Measurements from ENCODE around the gene CDH4.

The CDH4 gene

GRCh38 chr20:61837200-61837599 lies 585.1 kb downstream of the CDH4 start:
- Histone ChIP-seq H3K4me3 (ENCODE audit: low read depth, low read length) (no peak overlapping the region), H3K4me1 (ENCODE audit: control insufficient read depth, insufficient read depth, low read length) (no peaks in the 10 kb centered on the region), H3K9ac (ENCODE audit: low read depth, low read length) (no peak overlapping the region), H3K36me3 (ENCODE audit: control insufficient read depth, insufficient read depth, low read length) (no peaks in the 10 kb centered on the region), H3K9me3 (ENCODE audit: control insufficient read depth, insufficient read depth, low read length) (no peaks in the 10 kb centered on the region), H3K27me3 (ENCODE audit: control insufficient read depth, insufficient read depth, low read length) (no peaks in the 10 kb centered on the region), H3K27ac (ENCODE audit: low read depth, low read length) (no peak overlapping the region)

GRCh38 chr20:61839223-61839911 lies 587.3 kb downstream of the CDH4 start:
- no peaks in the 10 kb centered on the region for H3K36me3 ChIP-seq (ENCODE audit: control insufficient read depth, insufficient read depth, low read length)
- H3K9ac ChIP-seq (ENCODE audit: low read depth, low read length): no peak overlapping the region
- no peak overlapping the region for H3K27ac ChIP-seq (ENCODE audit: low read depth, low read length)
- no peaks in the 10 kb centered on the region for H3K4me1 ChIP-seq (ENCODE audit: control insufficient read depth, insufficient read depth, low read length)
- H3K9me3 ChIP-seq (ENCODE audit: control insufficient read depth, insufficient read depth, low read length): no peaks in the 10 kb centered on the region
- H3K4me3 ChIP-seq (ENCODE audit: low read depth, low read length): no peak overlapping the region
- no peaks in the 10 kb centered on the region for H3K27me3 ChIP-seq (ENCODE audit: control insufficient read depth, insufficient read depth, low read length)

GRCh38 chr20:61839912-61840778 lies 588.1 kb downstream of the CDH4 start:
- Histone ChIP-seq H3K36me3 (ENCODE audit: control insufficient read depth, insufficient read depth, low read length) (no peaks in the 10 kb centered on the region), H3K27ac (ENCODE audit: low read depth, low read length) (no peak overlapping the region), H3K4me3 (ENCODE audit: low read depth, low read length) (no peak overlapping the region), H3K4me1 (ENCODE audit: control insufficient read depth, insufficient read depth, low read length) (no peaks in the 10 kb centered on the region), H3K9me3 (ENCODE audit: control insufficient read depth, insufficient read depth, low read length) (no peaks in the 10 kb centered on the region), H3K27me3 (ENCODE audit: control insufficient read depth, insufficient read depth, low read length) (no peaks in the 10 kb centered on the region), H3K9ac (ENCODE audit: low read depth, low read length) (no peak overlapping the region)

GRCh38 chr20:61840779-61841455 lies 588.9 kb downstream of the CDH4 start:
- Histone ChIP-seq H3K36me3 (ENCODE audit: control insufficient read depth, insufficient read depth, low read length) (no peaks in the 10 kb centered on the region), H3K27ac (ENCODE audit: low read depth, low read length) (no peak overlapping the region), H3K4me1 (ENCODE audit: control insufficient read depth, insufficient read depth, low read length) (no peaks in the 10 kb centered on the region), H3K27me3 (ENCODE audit: control insufficient read depth, insufficient read depth, low read length) (no peaks in the 10 kb centered on the region), H3K4me3 (ENCODE audit: low read depth, low read length) (no peak overlapping the region), H3K9ac (ENCODE audit: low read depth, low read length) (no peak overlapping the region), H3K9me3 (ENCODE audit: control insufficient read depth, insufficient read depth, low read length) (no peaks in the 10 kb centered on the region)

- Histone ChIP-seq H3K4me1 (ENCODE audit: control insufficient read depth, insufficient read depth, low read length) (no peaks in the 10 kb centered on the region), H3K27me3 (ENCODE audit: control insufficient read depth, insufficient read depth, low read length) (no peaks in the 10 kb centered on the region), H3K27ac (ENCODE audit: low read depth, low read length) (no peak overlapping the region), H3K9ac (ENCODE audit: low read depth, low read length) (no peak overlapping the region), H3K36me3 (ENCODE audit: control insufficient read depth, insufficient read depth, low read length) (no peaks in the 10 kb centered on the region), H3K4me3 (ENCODE audit: low read depth, low read length) (no peak overlapping the region), H3K9me3 (ENCODE audit: control insufficient read depth, insufficient read depth, low read length) (no peaks in the 10 kb centered on the region)
Observed at GRCh38 chr20:61841551-61841950, 589.5 kb downstream of the CDH4 start.

GRCh38 chr20:61841966-61842365 lies 589.9 kb downstream of the CDH4 start:
- H3K9me3 ChIP-seq (ENCODE audit: control insufficient read depth, insufficient read depth, low read length): no peaks in the 10 kb centered on the region
- no peak overlapping the region for H3K9ac ChIP-seq (ENCODE audit: low read depth, low read length)
- no peaks in the 10 kb centered on the region for H3K36me3 ChIP-seq (ENCODE audit: control insufficient read depth, insufficient read depth, low read length)
- H3K27me3 ChIP-seq (ENCODE audit: control insufficient read depth, insufficient read depth, low read length): no peaks in the 10 kb centered on the region
- H3K4me1 ChIP-seq (ENCODE audit: control insufficient read depth, insufficient read depth, low read length): no peaks in the 10 kb centered on the region
- no peak overlapping the region for H3K4me3 ChIP-seq (ENCODE audit: low read depth, low read length)
- no peak overlapping the region for H3K27ac ChIP-seq (ENCODE audit: low read depth, low read length)

GRCh38 chr20:61844621-61845020 lies 592.6 kb downstream of the CDH4 start:
- no peaks in the 10 kb centered on the region for H3K9me3 ChIP-seq (ENCODE audit: control insufficient read depth, insufficient read depth, low read length)
- no peaks in the 10 kb centered on the region for H3K4me1 ChIP-seq (ENCODE audit: control insufficient read depth, insufficient read depth, low read length)
- no peak overlapping the region for H3K4me3 ChIP-seq (ENCODE audit: low read depth, low read length)
- H3K9ac ChIP-seq (ENCODE audit: low read depth, low read length): no peak overlapping the region
- no peaks in the 10 kb centered on the region for H3K27me3 ChIP-seq (ENCODE audit: control insufficient read depth, insufficient read depth, low read length)
- H3K27ac ChIP-seq (ENCODE audit: low read depth, low read length): no peak overlapping the region
- H3K36me3 ChIP-seq (ENCODE audit: control insufficient read depth, insufficient read depth, low read length): no peaks in the 10 kb centered on the region

- H3K27ac ChIP-seq (ENCODE audit: low read depth, low read length): no peak overlapping the region
- no peaks in the 10 kb centered on the region for H3K9me3 ChIP-seq (ENCODE audit: control insufficient read depth, insufficient read depth, low read length)
- H3K27me3 ChIP-seq (ENCODE audit: control insufficient read depth, insufficient read depth, low read length): no peaks in the 10 kb centered on the region
- H3K4me1 ChIP-seq (ENCODE audit: control insufficient read depth, insufficient read depth, low read length): no peaks in the 10 kb centered on the region
- H3K9ac ChIP-seq (ENCODE audit: low read depth, low read length): no peak overlapping the region
- H3K36me3 ChIP-seq (ENCODE audit: control insufficient read depth, insufficient read depth, low read length): no peaks in the 10 kb centered on the region
- no peak overlapping the region for H3K4me3 ChIP-seq (ENCODE audit: low read depth, low read length)
Observed at GRCh38 chr20:61845233-61845671, 593.2 kb downstream of the CDH4 start.

- no peaks in the 10 kb centered on the region for H3K9me3 ChIP-seq (ENCODE audit: control insufficient read depth, insufficient read depth, low read length)
- no peaks in the 10 kb centered on the region for H3K36me3 ChIP-seq (ENCODE audit: control insufficient read depth, insufficient read depth, low read length)
- H3K4me1 ChIP-seq (ENCODE audit: control insufficient read depth, insufficient read depth, low read length): no peaks in the 10 kb centered on the region
- H3K27me3 ChIP-seq (ENCODE audit: control insufficient read depth, insufficient read depth, low read length): no peaks in the 10 kb centered on the region
- no peak overlapping the region for H3K4me3 ChIP-seq (ENCODE audit: low read depth, low read length)
- H3K27ac ChIP-seq (ENCODE audit: low read depth, low read length): no peak overlapping the region
- H3K9ac ChIP-seq (ENCODE audit: low read depth, low read length): no peak overlapping the region
Observed at GRCh38 chr20:61846074-61846473, 594.0 kb downstream of the CDH4 start.

- H3K27me3 ChIP-seq (ENCODE audit: control insufficient read depth, insufficient read depth, low read length): no peaks in the 10 kb centered on the region
- H3K36me3 ChIP-seq (ENCODE audit: control insufficient read depth, insufficient read depth, low read length): no peaks in the 10 kb centered on the region
- H3K4me3 ChIP-seq (ENCODE audit: low read depth, low read length): no peak overlapping the region
- no peaks in the 10 kb centered on the region for H3K4me1 ChIP-seq (ENCODE audit: control insufficient read depth, insufficient read depth, low read length)
- H3K27ac ChIP-seq (ENCODE audit: low read depth, low read length): no peak overlapping the region
- no peaks in the 10 kb centered on the region for H3K9me3 ChIP-seq (ENCODE audit: control insufficient read depth, insufficient read depth, low read length)
- no peak overlapping the region for H3K9ac ChIP-seq (ENCODE audit: low read depth, low read length)
Observed at GRCh38 chr20:61846741-61847419, 594.8 kb downstream of the CDH4 start.
